GM21529 (cell line): ENCODE measurements around the gene BMERB1.
"Not testable (repeated sequence)": the region's sequence is repeated elsewhere in the genome, so short reads cannot be mapped to it uniquely, and the experiment has no call there.

ENCODE experiments used
- ATAC-seq: cut with Tn5 transposase; IDR thresholded peaks from one replicate; pipeline ENCODE4 v1.9.1; 2021; ENCODE audit not compliant: unreplicated experiment

Gene BMERB1

DNA sequence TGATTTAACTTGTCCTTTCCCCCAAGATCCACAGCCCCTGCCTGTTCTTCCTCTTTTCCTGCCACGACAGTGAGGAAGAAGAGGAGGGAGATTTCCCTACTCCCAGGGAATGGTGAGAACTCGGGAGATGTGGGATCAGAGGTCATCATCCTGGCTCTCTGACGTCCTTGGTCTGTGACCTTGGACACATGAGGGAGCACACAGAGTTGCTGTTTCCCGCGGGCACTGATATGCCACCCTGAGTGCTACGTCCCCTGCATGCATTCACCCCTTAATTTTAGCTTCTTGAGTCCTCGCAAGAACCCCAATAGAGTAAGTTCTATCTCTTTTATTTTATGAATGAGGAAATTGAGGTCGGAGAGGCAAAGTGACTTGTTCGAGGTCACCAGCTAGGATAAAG lies 85.4 kb downstream of the BMERB1 start:
- no peak for ATAC-seq

DNA sequence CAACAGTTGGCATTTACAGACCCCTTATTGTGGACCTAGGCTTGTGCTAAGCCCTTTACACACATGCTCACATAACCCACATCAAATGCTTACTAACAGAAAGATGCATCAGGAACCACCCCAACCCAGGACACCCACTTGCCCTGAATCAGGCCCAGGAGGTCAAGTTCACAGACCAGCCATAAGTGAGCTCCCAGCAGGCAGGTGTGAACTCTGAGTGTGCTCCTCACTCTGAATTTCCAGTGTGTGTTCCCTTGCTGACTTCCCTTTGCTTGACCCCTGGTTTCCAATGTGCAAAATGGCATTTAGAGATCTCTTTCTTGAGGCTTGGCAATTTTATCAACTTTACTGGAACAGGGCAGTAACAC lies 87.0 kb downstream of the BMERB1 start:
- no peak for ATAC-seq

DNA sequence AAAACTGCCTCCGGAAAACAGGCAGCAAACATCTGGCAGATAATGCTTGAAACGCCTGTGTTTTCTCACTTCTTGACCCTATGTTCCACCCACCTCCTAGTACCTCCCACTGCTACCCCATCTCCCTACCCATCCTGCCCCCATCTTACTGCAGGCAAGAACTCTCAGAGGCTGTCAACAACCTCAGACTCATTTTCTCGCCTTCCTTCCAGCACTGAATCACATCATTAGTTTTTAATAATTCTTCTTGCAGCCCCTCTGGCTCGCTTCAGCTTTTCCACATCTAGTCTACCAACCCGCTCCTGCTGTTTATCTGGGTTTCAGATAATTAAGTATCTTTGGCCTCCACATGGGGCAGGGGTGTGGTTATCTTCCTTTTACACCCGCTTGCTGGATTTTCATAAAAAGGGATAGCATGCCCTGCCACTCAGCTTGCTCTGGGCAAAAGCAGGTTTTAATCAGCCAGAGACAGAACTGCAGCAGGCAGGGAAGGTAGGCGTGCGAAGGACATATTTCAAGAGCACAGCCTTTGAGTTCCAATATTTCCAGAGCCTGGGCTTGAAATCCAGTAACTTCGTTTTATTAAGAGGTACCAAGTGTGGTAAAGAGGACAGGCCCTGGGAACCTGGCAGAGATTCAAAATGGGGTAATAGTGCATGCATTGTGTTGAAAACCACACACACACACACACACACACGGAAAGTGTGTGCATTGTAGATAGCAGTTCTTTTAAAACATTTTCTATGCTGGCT lies 87.5 kb downstream of the BMERB1 start:
- ATAC-seq, result no peak

DNA sequence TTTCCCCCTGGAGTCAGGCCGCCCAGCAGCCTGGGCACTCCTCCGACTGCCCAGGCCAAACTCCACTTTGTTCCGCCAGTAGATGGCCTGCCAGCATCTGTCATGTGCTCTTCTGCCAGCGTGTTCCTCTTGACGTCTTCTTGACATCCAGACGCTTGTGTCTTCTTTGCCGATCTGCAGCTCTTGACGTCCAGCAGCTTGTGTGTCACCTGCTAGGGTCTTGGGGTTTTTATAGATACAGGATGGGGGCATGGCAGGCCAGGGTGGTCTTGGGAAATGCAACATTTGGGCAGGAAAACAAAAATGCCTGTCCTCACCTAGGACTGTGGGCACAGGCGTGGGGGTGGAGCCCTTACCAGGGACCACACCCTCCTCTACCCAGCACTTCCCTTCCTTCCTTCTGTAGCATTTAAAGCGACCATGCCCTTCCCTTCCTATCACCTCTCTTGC lies 88.7 kb downstream of the BMERB1 start:
- no peak for ATAC-seq

DNA sequence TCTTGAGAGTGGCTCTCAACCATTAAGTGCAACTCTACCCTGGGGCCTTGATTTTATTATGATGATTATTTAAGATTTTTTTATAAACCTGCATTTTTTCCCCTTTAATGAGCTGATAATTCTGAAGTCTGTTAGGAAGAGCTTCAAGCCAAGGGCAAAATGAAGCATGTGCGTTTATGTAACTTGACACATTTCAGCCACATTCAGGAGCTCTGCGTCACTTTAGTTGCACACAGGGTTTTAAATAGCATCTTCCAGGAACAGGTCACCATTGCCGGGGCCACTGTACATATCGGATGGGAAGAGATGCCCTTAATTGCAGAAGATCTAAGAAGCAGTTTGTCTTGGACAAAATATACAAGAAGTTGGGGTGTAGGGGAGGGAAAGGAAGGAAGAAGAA lies 89.6 kb downstream of the BMERB1 start:
- ATAC-seq, result no peak

DNA sequence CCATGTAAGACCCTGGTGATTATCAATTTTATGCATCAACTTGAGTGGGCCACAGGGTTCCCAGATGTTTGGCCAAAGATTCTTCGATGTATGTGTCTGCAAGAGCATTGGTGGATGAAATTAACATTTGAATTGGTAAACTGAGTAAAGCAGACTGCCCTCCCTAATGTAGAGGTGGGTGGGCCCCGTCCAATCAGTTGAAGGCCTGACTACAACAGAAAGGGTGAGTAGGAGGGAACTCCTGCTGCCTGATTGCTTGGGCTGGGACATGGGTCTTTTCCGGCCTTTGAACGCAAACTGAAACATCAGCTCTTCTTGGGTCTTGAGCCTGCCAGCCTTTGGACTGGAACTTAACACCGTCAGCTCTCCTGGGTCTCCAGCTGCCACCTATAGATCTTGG lies 90.6 kb downstream of the BMERB1 start:
- ATAC-seq, result no peak

DNA sequence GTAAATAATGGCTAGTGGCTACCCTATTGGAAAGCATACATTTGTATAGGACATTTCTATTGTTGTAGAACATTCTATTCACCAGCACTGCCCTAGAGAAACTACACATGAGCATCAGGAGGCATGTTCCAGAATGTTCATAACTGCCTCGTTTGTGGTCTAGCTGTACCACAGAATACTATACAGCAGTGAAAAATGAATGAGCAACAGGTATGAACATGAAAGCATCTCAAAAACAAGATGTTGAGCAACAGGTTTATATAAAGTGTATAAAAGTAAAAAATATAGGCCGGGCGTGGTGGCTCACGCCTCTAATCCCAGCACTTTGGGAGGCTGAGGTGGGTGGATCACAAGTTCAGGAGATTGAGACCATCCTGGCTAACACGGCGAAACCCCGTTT lies 91.7 kb downstream of the BMERB1 start:
- no peak for ATAC-seq

DNA sequence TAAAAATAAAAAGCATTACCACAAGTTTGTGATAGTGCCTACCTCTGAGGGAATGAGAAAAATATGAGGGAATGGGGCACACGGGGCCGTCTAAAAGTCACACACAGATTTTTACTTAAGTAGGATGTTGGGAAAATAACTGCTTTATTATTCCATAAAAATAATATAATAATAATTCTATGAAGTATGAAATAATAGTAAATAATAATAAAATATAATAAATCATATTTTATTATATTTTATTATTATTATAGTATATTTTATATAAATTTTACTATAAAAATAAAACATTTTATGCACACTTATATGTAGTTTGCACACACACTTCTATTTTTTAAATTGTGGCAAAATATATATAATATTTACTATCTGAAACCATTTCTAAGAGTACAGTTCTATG lies 92.3 kb downstream of the BMERB1 start:
- no peak for ATAC-seq

DNA sequence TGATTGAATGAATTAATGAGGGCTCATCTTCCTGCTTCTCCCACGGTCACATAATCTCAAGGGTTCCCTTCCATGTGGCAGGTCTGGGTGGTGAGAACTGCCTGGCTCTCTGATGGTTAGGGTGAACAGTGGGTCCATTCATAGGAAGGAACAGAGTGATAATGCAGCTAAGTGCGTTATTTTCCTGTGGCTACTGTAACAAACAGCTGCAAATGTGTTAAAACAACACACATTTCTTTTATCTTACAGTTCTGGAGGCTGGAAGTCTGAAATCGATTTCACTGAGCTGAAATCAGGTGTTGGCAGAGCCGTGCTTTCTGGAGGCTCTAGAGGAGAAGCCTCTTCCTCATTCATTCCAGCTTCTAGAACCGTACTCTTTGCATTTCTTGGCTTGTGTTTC lies 95.3 kb downstream of the BMERB1 start:
- ATAC-seq, result no peak

DNA sequence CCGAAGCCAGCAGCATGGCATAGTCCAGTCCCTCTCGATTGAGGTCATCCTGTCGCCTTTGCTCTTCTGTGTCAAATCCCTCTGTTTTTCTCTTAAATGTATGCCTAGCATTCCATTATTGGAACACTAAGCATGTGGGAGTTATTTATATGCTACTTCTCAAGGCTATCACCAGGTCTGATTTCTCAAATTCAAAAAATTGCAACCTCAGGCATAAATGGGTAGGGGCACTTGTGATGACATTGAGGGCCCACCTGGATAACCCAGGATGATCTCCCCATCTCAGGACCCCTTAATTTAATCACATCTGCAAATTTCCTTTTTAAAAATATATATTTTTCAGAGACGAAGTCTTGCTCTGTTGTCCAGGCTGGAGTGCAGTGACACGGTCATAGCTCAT lies 95.7 kb downstream of the BMERB1 start:
- no peak for ATAC-seq

DNA sequence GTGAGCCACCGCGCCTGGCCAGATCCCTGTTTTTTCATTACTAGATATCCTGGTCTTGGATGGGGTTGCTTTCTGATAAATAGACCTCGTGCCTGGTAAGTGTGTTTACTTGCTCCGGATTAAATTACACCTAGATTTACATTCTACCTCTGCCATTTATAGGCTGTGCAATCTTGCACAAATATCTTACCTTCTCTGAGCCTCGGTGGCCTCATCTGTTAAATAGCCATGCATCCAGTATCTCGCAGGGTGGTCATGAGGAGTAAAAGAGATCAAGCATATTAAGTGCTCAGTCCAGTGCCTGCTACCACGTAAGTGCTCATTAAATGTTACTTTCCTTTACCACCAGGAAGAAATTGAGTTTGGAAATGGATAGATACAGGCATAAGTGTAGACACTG lies 98.4 kb downstream of the BMERB1 start:
- ATAC-seq, result no peak

DNA sequence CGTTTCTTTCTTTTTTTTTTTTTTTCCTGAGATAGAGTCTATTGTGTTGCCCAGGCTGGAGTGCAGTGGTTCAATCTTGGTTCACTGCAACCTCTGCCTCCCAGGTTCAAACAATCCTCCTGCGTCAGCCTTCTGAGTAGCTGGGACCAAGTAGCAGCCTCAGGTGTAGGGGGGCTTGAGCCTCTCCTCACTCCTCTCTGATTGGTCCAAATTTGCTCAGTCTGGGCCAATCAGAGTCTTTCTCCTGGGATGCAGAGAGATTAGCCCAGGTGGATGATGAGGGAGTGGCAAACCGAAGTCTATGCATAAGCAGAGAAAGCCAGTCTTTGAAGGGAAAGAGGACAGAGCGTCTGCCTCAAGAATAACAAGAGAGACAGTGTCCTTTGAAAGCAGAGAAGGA lies 99.0 kb downstream of the BMERB1 start:
- ATAC-seq, result no peak

DNA sequence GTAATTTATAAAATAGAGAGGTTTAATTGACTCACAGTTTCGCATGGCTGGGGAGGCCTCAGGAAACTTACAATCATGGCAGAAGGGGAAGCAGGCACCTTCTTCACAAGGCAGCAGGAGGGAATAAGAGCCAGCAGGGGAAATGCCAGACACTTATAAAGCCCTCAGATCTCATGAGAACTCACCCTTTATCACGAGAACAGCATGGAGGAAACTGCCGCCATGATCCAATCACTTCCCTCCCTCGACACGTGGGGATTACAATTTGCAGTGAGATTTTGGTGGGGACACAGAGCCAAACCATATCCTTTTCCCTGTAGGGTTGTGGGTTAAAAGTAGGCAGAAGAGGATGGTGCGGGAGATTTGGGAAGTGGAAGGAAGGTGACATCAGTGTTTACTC lies 101.4 kb downstream of the BMERB1 start:
- no peak for ATAC-seq

DNA sequence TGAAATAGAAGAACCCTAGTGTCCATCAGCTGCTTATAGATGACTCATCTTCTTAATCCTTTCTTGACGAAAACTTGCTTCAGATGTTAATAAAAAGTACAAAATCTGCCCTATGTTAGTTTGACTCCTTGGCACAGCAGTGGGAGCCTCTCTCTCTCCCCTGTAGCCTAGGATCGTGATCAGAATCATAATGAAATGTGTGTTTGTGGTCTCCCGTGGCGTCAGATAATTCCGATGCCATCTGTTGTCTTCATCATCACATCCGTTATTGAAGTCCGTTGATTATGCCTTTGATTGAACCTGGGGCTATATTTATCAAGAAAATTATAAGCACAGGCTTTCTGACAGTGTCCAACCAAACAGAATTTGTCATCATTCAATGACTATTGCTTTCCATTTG lies 102.5 kb downstream of the BMERB1 start:
- ATAC-seq, result no peak

DNA sequence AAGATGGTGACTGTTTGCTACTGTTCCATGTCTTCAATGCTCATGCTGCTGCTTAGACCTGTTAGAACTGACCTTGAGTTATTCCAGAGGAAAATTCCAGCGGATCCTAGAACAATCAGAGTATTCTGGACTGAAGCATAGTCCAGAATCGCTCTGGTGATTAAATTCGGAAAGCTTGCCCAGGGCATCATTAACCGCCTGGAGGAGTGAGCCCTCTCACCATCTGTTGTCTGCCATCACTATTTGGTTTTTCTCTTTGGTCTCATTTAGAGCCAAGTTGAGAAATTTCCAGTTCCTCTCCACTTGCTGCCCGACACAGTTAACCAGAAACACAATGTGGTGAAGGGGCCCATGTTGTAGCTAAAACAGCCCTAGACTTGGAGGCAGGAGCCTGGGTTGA lies 104.1 kb downstream of the BMERB1 start:
- no peak for ATAC-seq

DNA sequence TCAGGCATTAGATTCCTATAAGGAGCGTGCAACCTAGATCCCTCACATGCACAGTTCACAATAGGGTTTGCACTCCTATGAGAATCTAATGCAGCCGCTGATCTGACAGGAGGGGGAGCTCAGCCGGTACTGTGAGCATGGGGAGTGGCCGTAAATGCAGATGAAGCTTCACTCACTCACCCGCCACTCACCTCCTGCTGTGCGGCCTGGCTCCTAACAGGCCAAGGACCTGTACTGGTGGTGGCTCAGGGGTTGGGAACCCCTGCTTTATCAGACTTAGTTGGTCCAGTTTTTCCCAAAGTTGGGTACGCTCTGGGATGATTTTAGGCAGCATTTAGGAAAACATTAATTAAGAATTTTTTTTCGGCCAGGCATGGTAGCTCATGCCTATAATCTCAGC lies 104.8 kb downstream of the BMERB1 start:
- ATAC-seq, result no peak

DNA sequence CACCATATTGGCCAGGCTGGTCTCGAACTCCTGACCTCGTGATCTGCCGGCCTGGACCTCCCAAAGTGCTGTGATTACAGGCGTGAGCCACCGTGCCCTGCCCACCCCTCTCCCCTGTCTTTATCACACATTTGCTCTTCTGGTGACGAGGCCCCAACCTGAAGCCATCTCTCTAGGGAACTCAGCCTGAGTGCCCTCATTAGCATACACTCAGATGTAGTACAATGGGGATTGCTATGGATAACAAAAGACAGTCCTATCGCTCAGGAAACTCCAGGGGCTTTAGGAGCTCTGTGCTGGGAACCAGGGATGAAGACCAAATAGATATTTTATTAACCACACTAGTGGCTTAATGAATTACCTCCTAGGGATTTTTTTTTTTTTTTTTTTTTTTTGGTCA lies 107.9 kb downstream of the BMERB1 start:
- ATAC-seq, result no peak

DNA sequence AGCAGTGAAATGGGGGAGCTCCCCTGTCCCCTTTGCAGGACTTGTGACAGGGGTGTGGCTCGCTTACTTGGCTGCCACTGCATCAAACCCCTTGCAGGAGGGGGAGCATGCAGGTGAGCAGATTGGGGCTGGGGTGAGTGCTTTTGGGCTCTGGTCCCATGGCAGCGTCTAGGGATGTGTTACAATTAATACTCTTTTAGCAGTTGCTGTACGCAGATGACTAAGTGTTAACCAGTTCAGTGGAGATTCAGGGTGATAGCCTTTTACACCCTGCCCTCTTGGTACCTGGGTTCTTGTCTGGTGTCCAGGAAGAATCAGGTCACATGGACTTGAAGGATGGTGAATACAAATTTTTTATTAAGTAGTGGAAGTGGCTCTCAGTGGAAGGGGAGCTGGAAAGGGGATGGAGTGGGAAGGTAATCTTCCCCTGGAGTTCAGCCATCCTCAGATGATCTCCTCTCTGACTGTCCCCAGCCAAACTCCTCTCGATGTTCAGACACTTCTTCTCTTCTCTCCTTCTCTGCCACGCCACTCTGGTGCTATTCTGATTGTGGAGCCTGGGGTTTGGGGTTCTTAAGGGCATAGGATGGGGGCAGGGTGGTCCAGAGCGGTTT lies 108.5 kb downstream of the BMERB1 start:
- no peak for ATAC-seq

DNA sequence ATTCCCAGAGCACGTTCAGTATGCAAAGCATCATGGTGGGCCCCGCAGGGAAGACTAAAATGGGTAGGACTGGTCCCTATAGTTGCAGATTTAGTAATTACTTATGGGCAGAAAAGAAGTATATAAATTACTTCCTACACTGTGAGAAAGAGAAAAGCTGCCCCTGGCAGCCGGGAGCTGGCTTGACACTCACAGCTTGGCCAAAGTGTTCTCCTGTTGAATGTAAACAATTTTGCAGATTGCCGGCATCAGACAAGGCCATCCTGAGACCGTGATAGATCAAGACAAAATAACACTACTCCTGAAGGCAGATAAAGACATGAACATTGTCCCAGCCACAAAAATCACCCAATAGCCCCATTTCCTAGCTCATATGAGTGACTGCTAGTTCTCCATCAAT lies 110.0 kb downstream of the BMERB1 start:
- ATAC-seq, result no peak

DNA sequence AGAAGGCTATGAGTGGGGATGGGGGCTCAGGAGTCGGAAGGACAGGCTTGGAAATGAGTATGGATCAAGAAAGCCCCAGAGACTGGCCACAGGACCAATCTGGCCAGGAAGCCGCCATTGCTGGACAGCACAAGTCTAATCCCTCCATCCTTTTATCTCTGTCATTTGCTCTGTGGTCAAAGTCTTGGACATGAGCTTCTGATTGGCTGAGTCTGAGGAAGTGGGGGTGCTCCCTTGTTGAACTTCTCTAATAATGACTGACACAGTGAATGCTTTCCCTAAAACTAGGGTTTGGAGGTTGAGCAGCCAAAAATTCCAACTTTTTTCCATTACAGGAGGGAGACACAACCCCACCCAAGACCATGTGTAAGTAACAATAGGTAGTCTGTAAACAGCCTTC lies 111.2 kb downstream of the BMERB1 start:
- no peak for ATAC-seq

DNA sequence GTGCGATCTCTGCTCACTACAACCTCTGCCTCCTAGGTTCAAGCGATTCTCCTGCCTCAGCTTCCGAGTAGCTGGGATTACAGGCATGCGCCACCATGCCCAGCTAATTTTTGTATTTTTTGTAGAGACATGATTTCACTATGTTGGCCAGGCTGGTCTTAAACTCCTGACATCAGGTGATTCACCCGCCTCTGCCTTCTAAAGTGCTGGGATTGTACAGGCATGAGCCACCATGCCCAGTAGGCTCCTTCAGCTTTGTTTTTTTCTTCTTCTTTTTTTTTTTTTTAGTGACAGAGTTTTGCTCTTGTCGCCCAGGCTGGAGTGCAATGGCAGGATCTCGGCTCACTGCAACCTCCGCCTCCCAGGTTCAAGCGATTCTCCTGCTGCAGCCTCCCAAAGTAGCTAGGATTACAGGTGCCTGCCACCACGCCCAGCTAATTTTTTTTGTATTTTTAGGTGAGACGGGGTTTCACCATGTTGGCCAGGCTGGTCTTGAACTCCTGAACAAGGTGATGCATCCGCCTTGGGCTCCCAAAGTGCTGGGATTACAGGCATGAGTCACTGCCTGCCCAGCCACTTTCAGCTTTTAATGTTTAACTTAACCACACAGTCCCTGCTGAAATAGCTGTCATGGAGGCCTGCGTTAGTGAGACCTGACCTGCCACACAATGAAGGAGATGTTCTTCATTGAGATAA lies 112.8 kb downstream of the BMERB1 start:
- not testable (repeated sequence) for ATAC-seq

DNA sequence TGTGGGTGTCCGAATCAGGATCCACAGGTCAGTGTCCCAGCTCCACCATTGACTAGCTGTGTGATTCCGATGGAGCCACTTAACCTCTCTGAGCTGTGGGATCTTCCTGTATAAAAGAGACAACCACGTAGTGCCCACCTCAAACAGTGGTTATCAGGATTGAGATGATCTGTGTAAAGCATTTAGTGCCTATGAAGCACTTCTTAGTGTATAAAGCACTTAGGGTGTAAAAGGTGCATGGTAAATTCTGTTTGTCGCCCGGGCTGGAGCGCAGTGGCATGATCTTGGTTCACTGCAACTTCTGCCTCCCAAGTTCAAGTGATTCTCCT lies 113.3 kb downstream of the BMERB1 start:
- no peak for ATAC-seq

DNA sequence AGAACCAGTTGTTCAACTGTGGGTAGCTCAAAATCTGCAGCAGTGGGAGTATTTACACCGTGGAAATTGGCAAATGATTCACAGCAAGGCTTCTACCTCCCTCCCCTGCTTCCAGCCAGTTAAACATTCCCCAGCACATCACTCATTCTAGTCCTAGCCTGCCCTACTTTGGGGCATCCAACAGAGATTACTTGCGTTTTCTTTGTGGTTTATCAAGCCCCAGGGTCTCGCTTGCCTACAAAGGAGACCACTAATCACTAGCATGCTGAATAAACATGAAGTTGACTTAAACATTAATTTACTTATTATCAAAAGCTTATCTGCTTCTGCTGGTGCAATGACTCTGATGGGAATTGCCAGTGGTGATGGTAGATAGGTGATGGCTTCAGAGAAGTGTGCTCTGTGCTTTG lies 114.1 kb downstream of the BMERB1 start:
- no peak for ATAC-seq
